Embryonic facial prominence (tissue), 1 donor: Measurements from ENCODE around the gene NXPH1.
"Not testable (repeated sequence)": the region's sequence is repeated elsewhere in the genome, so short reads cannot be mapped to it uniquely, and the experiment has no call there.

ENCODE experiments used
- DNase-seq: peaks from one replicate; pipeline ENCODE4 v3.0.0-alpha.2; 2016; ENCODE audit errors: extremely low spot score

NXPH1 gene

GRCh38 chr7:8714791-8715190 is 281.4 kb downstream of the NXPH1 start:
- DNase-seq, result no peak

- DNase-seq, result no peak
These were observed 285.7 kb downstream of the NXPH1 start for GRCh38 chr7:8719102-8719501.

- DNase-seq, result no peak
These were observed 290.8 kb downstream of the NXPH1 start for GRCh38 chr7:8724080-8724718.

GRCh38 chr7:8731756-8732155 is 298.3 kb downstream of the NXPH1 start:
- not testable (repeated sequence) for DNase-seq

GRCh38 chr7:8739837-8740236 is 306.4 kb downstream of the NXPH1 start:
- no peak for DNase-seq

GRCh38 chr7:8742837-8743236 is 309.4 kb downstream of the NXPH1 start:
- no peak for DNase-seq

- no peak for DNase-seq
These were observed 313.9 kb downstream of the NXPH1 start for GRCh38 chr7:8747338-8747737.

GRCh38 chr7:8751557-8752231 is 318.3 kb downstream of the NXPH1 start:
- no peak for DNase-seq

GRCh38 chr7:8753355-8753754 is 319.9 kb downstream of the NXPH1 start:
- no peak for DNase-seq

GRCh38 chr7:8761731-8762130 is 328.3 kb downstream of the NXPH1 start:
- DNase-seq, result no peak

GRCh38 chr7:8762803-8763202 is 329.4 kb downstream of the NXPH1 start:
- no peak for DNase-seq

GRCh38 chr7:8765374-8765773 is 332.0 kb downstream of the NXPH1 start:
- DNase-seq, result no peak

- DNase-seq, result no peak
These were observed 340.1 kb downstream of the NXPH1 start for GRCh38 chr7:8773518-8773917.

GRCh38 chr7:8778459-8778858 is 345.1 kb downstream of the NXPH1 start:
- DNase-seq, result no peak

- no peak for DNase-seq
These were observed 347.8 kb downstream of the NXPH1 start for GRCh38 chr7:8781166-8781565.

GRCh38 chr7:8783229-8783628 is 349.8 kb downstream of the NXPH1 start:
- no peak for DNase-seq

GRCh38 chr7:8785081-8785480 is 351.7 kb downstream of the NXPH1 start:
- DNase-seq, result no peak

- no peak for DNase-seq
These were observed 367.6 kb downstream of the NXPH1 start for GRCh38 chr7:8800986-8801385.
